K562 (cell line): ENCODE data around the gene GNAQ. TPM values are rescaled to one million over a fixed set of nuclear protein-coding genes. Genes with fewer than 3 reads are reported as not detected.
A peak's percentile ranks its signal among the peaks of the same experiment; 100 is the strongest.

ENCODE experiments used
- BCOR ChIP-seq: fragments of 450-650 bp; IDR thresholded peaks from 2 replicates; pipeline ENCODE4 v1.6.1; 2016
- EZH2 ChIP-seq: IDR thresholded peaks from 2 replicates; pipeline ENCODE4 v1.6.1; 2012; ENCODE audit warnings: low read depth, mild to moderate bottlenecking, inconsistent platforms, low read length, borderline replicate concordance
- FOSL1 ChIP-seq: fragments of 200-800 bp; sonication (Bioruptor generic); conservative IDR thresholded peaks from 2 replicates; pipeline ENCODE4 v1.6.1; 2016; ENCODE audit warnings: missing genetic modification characterization, missing compliant biosample characterization
- HDAC2 ChIP-seq: fragments of 450-650 bp; IDR thresholded peaks from 2 replicates; pipeline ENCODE4 v1.6.1; 2016; ENCODE audit warnings: mild to moderate bottlenecking
- RNF2 ChIP-seq: sonication (generic); IDR thresholded peaks from 2 replicates; pipeline ENCODE4 v1.6.1; 2016
- TRIM28 ChIP-seq: fragments of 450-650 bp; IDR thresholded peaks from 2 replicates; pipeline ENCODE4 v1.6.1; 2017
- polyA plus RNA-seq, 8 experiments: library from polyadenylated mRNA; depleted of rRNA in 4 of 8; stranded (reverse) in 5 of 8; unstranded in 3 of 8; fragments of >200 nt; fragmentation: Nextera tagmentation in 2 of 8; fragmentation: Illumina TruSeq in 1 of 8; extraction: Ambion mirVana in 2 of 8; extraction: Trizol in 1 of 8; gene quantifications; 2 replicates each; pipeline versions ENCODE4 v1.2.1 to v1.2.3, GENCODE V29; 2011 to 2014; ENCODE audit warnings: inconsistent platforms in 1 of 8, missing spikeins in 1 of 8
- total RNA-seq, 7 experiments: library from RNA; depleted of rRNA in 6 of 7; stranded (reverse); fragments of >200 nt in 6 of 7; fragmentation: Illumina TruSeq in 2 of 7; extraction: Trizol in 2 of 7; gene quantifications; 2 replicates each; pipeline versions ENCODE4 v1.2.1 to v1.2.3, GENCODE V29; 2011 to 2021; ENCODE audit warnings: low replicate concordance in 1 of 7
- TF ChIP-seq, protein P1 (sequence below): sonication (generic); formaldehyde crosslinking; IDR thresholded peaks from 2 replicates; pipeline ENCODE4 v1.8.0; 2022; ENCODE audit warnings: missing genetic modification reagents, mild to moderate bottlenecking, borderline replicate concordance
- TF ChIP-seq, protein P2 (sequence below), 2 experiments: fragments of 450-650 bp; IDR thresholded peaks; 2 replicates each; pipeline ENCODE4 v1.6.1; 2016; ENCODE audit warnings: mild to moderate bottlenecking in 2 of 2, borderline replicate concordance in 1 of 2, low read depth in 1 of 2, moderate library complexity in 1 of 2
- TF ChIP-seq, protein P3 (sequence below): fragments of 450-650 bp; IDR thresholded peaks from one replicate; pipeline ENCODE4 v1.6.1; 2018; ENCODE audit warnings: mild to moderate bottlenecking, moderate library complexity; ENCODE audit not compliant: partially characterized antibody

The GNAQ gene
- total and polyA plus RNA-seq, 9 of the 15 experiments (the other 6 are each of a cell fraction or from before 2014, with no cell fraction given): 4.8 to 27.9 (median 17.5) TPM

DNA sequence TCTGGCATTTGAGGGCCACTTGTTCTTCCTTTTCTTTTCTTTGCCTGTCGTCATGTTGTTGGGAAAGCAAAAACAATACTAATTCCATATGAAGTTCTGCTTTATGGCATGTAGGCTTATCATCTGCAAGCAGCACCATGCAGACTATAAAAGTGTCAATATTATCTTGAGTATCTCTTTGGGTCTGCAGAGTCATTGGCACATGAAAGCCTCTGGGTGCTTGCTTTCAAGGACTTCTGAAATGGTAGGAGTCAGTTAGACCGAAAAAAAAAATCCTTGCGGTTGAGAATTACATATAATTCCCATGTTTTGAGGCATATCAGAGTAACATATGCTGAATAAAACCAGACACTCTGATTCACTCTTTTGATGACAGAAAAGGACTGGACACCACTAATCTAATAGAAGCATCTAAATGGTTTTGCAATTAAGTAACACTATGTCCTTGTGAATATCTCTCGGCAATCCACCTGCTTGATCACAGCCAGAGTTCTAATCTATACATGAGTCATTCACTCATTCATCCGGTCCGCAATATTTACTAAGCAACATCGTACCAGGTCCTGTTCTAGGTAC, 44.4 kb downstream of the GNAQ start (continued):
- TF ChIP-seq, protein P1, sequence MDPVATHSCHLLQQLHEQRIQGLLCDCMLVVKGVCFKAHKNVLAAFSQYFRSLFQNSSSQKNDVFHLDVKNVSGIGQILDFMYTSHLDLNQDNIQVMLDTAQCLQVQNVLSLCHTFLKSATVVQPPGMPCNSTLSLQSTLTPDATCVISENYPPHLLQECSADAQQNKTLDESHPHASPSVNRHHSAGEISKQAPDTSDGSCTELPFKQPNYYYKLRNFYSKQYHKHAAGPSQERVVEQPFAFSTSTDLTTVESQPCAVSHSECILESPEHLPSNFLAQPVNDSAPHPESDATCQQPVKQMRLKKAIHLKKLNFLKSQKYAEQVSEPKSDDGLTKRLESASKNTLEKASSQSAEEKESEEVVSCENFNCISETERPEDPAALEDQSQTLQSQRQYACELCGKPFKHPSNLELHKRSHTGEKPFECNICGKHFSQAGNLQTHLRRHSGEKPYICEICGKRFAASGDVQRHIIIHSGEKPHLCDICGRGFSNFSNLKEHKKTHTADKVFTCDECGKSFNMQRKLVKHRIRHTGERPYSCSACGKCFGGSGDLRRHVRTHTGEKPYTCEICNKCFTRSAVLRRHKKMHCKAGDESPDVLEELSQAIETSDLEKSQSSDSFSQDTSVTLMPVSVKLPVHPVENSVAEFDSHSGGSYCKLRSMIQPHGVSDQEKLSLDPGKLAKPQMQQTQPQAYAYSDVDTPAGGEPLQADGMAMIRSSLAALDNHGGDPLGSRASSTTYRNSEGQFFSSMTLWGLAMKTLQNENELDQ (CRISPR knock-in tag): no peak
- TF ChIP-seq RNF2: peak; percentile 81
- no peak for TF ChIP-seq EZH2
- no peak for TF ChIP-seq TRIM28
- TF ChIP-seq, protein P2, sequence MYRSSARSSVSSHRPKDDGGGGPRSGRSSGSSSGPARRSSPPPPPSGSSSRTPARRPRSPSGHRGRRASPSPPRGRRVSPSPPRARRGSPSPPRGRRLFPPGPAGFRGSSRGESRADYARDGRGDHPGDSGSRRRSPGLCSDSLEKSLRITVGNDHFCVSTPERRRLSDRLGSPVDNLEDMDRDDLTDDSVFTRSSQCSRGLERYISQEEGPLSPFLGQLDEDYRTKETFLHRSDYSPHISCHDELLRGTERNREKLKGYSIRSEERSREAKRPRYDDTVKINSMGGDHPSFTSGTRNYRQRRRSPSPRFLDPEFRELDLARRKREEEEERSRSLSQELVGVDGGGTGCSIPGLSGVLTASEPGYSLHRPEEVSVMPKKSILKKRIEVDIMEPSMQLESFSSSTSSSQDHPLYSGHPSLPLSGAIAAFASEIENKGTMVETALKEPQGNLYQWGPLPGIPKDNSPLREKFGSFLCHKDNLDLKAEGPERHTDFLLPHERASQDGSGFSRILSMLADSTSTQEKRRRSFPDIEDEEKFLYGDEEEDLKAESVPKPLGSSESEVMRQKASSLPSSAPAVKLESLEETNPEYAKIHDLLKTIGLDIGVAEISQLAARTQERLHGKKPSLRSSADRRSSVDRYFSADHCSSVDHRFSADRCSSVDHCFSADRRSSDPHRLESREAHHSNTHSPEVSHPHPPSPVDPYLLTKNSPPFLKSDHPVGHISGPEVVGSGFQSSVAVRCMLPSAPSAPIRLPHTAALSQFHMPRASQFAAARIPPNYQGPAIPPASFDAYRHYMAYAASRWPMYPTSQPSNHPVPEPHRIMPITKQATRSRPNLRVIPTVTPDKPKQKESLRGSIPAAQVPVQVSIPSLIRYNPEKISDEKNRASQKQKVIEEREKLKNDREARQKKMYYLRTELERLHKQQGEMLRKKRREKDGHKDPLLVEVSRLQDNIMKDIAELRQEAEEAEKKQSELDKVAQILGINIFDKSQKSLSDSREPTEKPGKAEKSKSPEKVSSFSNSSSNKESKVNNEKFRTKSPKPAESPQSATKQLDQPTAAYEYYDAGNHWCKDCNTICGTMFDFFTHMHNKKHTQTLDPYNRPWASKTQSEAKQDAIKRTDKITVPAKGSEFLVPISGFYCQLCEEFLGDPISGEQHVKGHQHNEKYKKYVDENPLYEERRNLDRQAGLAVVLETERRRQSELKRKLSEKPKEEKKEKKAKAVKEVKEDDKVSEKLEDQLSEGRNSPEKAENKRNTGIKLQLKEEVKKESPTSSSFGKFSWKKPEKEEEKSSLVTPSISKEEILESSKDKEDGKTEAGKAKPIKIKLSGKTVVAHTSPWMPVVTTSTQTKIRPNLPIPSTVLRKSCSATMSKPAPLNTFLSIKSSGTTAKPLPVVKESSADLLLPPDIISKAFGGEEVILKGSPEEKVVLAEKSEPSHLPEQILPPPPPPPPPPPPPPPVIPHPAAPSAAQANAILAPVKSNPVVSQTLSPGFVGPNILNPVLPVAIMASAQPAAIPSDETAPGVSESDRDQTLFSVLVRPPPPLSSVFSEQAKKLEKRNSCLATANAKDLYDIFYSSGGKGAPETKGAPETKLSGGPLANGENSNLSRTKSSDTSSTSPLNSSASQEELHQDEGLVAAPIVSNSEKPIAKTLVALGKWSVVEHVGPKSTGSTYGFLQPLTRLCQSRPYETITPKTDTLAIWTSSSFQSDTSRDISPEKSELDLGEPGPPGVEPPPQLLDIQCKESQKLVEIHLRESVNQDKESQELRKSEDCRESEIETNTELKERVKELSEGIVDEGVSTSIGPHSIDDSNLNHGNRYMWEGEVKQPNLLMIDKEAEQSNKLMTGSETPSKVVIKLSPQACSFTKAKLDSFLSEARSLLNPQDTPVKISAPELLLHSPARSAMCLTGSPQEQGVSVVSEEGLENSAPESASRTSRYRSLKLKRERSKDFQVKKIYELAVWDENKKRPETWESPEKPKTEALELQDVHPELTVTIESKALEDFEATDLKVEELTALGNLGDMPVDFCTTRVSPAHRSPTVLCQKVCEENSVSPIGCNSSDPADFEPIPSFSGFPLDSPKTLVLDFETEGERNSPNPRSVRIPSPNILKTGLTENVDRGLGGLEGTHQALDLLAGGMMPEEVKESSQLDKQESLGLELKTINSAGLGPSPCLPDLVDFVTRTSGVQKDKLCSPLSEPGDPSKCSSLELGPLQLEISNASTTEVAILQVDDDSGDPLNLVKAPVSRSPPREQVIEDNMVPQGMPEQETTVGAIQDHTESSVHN (IDR thresholded peaks at IDR 0.05; ENCODE audit: borderline replicate concordance in 1 of 2, low read depth in 1 of 2): no peak
- TF ChIP-seq FOSL1 (tag): peak; percentile 95
- TF ChIP-seq, protein P3, sequence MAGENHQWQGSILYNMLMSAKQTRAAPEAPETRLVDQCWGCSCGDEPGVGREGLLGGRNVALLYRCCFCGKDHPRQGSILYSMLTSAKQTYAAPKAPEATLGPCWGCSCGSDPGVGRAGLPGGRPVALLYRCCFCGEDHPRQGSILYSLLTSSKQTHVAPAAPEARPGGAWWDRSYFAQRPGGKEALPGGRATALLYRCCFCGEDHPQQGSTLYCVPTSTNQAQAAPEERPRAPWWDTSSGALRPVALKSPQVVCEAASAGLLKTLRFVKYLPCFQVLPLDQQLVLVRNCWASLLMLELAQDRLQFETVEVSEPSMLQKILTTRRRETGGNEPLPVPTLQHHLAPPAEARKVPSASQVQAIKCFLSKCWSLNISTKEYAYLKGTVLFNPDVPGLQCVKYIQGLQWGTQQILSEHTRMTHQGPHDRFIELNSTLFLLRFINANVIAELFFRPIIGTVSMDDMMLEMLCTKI: no peak
- no peak for TF ChIP-seq BCOR
- peak; percentile 37; the same call in 1 of the 2 replicates for TF ChIP-seq HDAC2
